Stimulated activated CD4-positive, alpha-beta T cell treated with anti-CD3 and anti-CD28 coated beads, Interleukin-15, amount 100 ng/mL, for 24 hours (primary cell): ENCODE data around the gene FHL3.

Experiments
- DNase-seq: peaks from one replicate; pipeline ENCODE4 v3.0.0-alpha.2; 2020

The FHL3 gene

GRCh38 chr1:38012363-38013226 is 7.3 kb upstream of the FHL3 start, which contains the start of gene UTP11:
Gene UTP11, plus strand, starts transcription at chr1:38012734. Its CDS starts 69 bp downstream, at chr1:38012803.
- DNase-seq = peak; percentile 92

DNA sequence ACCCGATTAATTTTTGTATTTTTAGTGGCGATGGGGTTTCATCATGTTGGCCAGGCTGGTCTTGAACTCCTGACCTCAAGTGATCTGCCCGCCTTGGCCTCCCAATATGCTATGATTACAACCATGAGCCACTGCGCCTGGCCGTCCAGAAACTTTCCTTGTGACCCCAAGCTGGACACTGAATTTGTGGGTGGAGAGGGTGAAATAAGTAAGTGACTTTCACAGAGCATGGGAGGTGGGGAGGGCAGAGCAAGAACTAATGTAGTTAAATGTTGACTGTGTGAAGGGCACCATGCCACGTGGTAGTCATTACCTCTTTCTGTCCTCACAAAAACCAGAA is 4.5 kb upstream of the FHL3 start:
- DNase-seq = no peak

DNA sequence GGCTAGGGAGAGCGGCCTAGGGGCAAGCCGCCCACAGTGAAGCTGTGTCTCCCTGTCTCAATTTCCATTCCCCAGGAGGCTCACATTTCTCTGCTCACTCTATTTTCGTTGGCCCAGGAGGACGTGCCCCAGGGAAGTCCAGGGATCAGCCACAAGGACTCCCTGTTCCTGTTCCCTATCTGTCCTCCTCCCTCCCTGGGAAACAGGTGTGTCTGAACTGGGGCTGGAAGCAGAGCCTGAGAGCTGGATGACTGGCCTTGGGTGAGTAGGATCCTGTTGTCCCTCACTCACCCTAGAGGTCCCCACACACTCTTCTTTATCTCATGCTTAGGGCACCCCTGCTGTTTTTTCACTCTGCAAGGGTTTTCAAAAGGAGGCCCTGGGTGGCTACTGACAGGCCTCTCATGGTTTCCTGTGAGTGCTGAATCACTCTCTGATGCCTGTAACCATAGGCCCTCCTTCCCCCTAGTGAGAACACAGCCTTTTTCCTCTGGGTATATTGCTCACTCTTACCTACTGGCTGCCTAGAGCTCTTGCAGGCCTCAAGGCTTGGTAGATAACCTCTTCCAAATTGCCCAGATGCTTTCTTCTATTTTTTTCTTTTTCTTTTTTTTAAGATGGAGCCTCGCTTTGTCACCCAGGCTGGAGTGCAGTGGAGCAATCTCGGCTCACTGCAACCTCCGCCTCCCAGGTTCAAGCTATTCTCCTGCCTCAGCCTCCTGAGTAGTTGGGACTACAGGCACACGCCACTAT is 4.0 kb upstream of the FHL3 start:
- DNase-seq = peak; percentile 68

DNA sequence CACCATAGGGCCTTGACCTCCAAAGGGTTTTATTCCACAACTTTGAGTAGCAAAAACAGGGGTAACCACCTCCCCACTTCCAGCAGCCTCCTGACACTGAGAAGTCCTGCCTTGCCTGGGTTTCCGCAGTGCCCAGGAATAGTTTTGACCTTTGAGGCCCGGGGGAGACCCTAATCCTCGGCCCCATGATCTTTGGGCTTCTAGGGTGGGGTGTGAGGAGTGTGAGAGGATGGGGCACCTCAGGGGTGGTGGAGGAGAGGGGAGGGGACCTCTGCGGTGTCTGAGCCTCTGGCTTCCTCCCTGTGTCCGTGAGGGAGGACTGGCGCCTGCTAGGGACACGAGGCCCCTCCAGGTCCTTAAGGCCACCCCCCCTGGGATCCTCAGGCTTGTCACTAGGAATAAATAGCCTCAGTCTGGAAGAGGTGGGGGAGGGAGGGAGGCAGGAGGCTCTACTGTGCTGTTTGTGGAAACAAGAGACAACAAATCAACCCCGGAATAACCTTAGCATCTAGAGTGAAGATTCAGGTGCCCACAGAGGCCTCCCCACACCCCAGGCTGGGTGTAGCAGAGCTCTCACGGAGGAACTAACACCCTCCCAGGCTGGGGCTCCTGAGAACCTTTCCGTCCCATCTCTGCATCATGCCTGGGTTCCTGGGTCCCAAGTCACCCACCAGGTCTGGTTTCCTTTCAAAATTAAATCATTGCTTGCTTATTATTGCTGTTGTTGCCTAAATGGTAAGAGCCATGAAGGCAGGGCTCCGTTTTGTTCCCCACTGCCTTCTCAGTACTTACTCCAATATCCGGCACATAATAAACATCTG is 904 bp upstream of the FHL3 start:
- DNase-seq = no peak

GRCh38 chr1:38004284-38005108 is 818 bp downstream of the FHL3 start:
- no peak for DNase-seq

DNA sequence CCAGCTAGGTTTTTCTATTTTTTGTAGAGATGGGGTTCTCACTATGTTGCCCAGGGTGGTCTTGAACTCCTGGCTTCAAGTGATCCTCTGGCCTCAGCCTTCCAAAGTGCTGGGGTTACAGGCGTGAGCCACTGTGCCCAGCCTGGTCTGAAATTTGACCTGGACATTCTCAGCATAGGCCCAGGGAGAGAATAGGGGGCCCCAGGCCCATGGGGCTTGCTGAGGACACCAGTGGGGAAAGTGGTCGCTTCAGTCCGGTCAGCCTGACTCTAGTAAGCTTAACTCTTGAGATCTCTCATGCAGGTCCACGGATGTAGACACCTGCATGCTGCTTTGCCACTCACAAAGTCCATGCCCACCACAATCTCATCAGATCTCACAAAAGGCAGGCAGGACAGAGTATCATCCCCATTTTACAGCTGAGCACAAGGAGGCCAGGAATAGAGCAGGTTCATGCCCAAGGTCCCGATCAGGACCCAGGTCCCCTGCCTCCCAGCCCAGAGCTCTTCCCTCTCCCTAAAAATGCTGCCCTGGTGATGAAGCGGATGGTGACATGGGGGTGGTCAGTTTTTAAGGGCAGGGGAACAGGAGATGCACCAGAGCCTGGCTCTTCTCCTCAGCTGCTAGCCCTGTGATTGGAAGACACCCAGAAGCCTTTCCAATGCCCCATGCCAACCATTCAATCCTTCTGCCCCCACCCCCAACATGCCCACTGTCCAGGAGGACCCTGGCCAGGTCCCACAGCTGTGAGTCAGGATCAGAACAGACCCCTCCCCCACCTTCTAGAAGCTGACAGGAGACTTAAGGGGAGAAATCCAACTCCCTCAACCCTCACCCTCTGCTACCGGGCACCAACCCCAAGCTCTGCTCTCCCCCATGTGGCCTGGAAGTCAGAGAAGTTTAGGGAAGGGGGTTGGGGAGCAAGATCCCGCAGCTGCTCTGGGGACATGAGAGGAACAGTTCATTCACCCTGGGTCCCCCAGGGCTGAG is 1.8 kb downstream of the FHL3 start:
- DNase-seq = no peak

DNA sequence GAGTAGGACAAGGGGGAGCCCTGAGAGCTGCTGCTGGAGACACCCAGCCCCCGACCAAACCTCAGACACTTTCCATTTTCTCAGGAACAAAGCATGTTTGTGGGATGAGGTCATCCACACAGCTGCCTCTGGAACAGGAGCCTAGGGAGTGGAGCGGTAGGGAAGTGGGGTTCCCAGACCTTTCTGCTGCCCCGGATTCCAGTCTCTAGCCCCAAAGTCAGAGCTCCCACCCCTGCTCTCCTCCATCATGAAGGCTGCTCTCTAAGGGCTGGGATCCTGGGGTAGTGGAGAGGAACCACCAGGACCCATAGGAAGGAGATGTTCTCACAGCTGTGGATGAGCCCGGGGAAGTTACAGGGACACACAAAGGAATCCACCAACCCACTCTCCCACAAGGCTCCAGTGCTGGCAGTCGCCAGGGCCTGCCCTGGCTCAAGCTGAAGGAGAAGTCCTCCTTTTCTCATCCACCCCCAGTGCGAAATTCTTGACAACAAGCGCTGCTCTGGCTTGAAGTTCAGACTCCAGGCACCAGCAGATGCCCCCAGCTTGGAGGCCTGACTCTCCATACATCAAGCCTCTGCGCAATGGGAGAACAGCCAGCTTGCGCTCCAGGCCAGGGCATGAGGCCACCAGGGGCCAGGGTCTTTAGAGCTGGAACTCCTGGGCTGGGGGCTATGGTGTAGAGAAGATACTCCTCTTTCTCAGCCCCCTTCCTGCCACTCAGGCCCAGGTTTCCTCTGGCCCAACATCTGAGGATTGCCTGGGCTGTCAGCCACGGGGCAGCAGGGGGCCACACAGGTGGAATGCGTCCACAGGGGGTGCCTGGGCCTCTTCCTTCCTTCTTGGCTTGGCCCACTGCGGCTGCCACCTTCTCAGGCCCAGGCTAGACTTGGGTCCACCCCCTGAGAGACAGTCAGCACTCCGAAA is 4.5 kb downstream of the FHL3 start:
- no peak for DNase-seq

DNA sequence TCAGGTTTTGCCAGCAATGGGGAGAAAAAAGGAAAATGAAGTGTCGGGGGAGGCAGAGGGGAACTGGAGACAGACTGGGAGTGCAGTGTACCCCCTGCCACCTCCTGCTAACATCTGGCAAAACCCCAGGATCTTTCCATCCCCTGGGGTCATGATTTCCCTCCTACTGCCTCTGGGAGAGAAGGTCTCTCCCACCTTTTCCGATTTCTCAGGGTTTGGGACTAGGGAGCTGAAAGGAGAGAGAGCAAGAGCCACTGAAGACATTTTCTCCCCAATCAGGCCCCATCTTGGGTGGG is 5.1 kb downstream of the FHL3 start:
- no peak for DNase-seq

GRCh38 chr1:37999430-38000232 is 5.7 kb downstream of the FHL3 start:
- DNase-seq = no peak

DNA sequence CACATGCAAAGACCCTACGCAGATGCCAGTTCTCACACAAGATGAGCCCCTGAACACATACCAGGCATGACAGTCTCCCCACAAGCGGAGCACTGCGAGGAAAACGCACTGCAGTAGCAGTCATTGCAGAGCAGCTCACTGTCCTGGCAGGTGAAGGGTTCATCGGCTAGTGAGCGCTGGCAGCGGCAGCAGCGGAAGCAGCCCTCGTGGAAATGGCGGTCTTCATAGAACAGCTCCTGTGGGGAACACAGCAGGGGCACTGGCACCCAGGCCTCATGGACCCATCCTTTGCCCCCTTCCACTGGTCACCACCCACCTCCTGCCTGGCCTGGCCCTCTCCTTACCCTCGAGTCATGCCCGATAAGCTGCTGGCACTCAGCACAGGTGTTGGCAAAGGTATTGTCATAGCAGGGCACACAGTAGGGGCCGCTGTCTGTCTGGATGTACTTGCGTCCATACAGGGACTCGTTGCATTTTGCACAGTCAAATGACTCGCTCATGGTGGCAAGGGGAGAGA is 6.3 kb downstream of the FHL3 start:
- DNase-seq = no peak

- no peak for DNase-seq
These were observed 7.1 kb downstream of the FHL3 start for GRCh38 chr1:37998089-37998808.

DNA sequence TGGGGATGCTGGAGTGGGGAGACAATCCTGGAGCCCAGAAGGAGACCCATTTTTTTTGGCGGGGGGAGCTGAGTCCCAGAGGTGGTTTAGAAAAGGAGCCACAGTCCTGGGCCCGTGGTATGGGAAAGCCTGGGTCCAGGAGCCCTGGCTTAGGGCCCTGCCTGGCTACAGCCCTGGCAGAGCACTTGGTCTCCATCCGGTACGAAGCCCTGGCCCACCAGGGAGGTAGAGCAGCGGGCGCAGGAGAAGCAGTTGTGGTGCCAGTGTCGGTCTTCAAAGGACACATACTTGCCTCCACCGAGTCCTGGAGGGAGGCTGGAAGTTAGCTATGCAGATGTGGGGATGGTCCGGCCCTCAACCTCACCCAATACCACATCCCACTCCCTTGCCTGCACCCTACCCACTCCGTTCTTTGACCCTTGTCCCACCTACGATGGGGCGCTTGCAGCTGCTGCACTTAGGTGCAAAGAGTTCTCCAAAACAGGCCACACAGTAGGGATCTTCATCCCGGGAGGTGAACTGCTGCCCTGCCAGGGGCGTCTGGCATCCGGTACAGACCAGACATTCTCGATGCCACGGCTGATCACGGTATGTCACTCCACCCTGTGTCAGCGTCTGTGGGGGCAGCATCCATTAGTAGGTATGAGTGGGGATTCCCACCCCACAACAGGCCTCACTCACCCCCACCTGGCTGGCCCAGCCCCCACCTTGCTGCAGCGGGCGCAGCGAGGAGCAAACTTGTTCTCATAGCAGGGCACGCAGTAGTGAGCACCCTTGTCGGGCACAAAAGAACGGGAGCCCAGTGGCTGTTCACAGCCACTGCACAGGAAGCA is 7.8 kb downstream of the FHL3 start:
- DNase-seq = no peak

GRCh38 chr1:37995751-37996345 is 9.5 kb downstream of the FHL3 start:
- no peak for DNase-seq

GRCh38 chr1:37994886-37995566 is 10.3 kb downstream of the FHL3 start:
- no peak for DNase-seq

DNA sequence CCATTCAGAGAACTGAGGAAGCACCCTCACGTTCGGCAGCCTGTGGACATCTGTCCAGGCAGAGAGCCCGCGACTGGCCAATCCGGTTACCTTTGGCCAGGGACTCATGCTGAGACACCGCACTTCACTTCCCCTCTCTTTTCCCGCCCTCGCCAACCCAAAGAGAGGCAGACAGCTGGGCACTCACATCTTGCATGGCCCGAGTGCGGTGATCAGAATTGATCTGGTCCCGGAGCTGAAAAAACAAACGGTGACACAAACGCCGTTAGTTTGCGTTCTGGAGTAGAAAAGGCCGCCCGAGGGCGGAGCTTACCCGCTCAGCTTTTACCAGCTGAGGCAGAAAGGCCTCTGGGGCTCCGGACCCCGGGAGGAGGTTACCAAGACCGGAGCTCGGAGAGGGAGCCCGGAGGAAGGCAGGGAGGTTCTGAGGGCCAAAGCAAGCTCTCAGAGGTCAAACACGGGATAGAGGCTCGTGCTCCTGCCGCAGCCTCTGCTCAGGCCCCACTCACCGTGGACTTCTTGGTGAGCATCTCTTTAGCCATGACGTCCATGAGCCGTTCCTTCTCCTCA is 15.9 kb downstream of the FHL3 start:
- DNase-seq = peak; percentile 58

DNA sequence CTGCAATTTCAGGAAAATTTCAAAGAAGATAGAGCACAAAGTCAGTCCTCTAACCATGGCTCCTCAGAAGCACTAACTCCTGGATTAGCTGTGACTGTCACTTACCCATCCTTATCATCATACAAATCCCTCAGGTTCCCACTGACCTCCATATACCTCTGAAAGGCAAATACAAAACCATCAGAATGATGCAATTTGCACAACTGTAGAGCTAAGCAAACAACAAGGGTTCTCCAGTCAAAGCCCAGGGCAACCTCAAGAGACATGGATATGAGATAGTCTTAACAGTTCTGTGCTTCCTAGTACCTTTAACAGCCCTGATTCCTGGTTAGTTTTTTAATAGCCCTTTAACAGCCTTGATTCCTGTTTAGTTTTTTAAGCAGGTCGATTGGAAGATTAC is 17.6 kb downstream of the FHL3 start:
- DNase-seq = no peak
